Measurements from ENCODE around the gene PGLYRP1.

DNA sequence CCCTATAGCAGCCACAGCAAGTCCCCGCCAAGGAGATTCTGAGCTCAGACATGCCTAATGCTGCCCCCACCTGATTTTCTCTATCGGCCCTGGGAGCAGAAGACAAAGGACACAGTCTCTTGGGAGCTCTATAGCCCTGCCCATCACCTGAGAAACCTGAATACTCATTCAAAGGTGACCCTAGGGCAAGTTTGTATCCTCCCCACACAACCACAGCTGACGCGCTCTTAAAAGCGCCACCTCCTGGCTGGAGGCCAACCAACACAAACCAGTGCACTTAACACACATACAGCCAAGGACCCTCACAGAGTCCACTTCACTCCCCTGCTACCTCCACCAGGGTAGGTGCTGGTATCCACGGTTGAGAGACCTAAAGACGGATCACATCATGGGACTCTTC is 26.7 kb upstream of the PGLYRP1 start:
- TF ChIP-seq CTCF (IDR thresholded peaks at IDR 0.05) (no peak), POLR2A (IDR thresholded peaks at IDR 0.05) (no peak)

Measured in vagina (tissue), 2 donors.